GM18517 (cell line): Measurements from ENCODE around the gene KDM1B.
"Not testable (repeated sequence)": the region's sequence is repeated elsewhere in the genome, so short reads cannot be mapped to it uniquely, and the experiment has no call there.

Experiments used
- ATAC-seq: cut with Tn5 transposase; IDR thresholded peaks from one replicate; pipeline ENCODE4 v1.9.1; 2021; ENCODE audit warnings: mild to moderate bottlenecking, moderate library complexity; ENCODE audit not compliant: unreplicated experiment

KDM1B gene

DNA sequence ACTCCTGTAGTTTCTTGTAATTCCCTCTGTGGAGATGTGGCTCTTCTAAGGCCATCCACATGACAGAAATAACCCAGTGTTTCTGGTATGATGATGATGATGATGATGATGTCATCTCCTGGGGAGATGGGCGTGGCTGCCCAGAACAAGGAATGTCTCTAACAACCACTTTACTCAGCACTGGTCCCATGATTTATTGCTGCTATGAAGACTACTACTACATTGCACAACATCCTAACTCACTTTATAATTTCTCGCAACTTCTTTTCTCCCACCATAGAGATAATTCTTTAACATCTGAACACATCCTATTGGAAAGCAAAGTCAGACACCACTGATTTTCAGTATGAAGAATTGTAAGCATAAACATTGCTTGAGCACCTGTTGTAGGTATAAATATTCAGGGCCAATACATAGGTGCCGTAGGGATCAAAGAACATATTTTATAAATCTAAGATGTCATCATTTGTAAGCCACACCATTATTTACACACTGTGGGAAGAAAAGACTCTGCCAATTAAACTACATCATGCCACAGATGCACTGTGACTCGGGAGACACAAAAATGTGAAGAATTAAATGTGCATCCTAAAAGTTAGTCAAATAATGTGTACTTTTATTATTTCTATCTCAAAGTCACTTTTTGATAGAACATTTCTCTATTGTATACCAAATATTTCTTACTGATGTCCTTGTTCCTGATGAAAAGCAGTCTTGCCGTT is 6.8 kb upstream of the KDM1B start:
- no peak for ATAC-seq

DNA sequence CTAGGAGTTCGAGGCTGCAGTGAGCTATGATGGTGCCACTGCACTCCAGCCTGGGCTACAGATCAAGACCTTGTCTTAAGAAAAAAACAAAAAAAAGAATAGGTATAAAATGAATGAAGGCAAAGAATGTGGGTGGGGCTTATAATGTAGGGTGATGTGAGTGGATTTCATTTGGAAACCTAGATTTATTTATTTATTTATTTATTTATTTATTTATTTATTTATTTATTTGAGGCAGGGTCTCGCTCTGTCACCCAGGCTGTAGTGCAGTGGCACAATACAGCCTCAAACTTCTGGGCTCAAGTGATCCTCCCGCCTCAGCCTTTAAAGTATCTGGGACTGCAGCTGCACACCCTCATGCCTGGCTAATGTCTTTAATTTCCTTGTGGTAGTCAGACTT is 3.8 kb upstream of the KDM1B start:
- not testable (repeated sequence) for ATAC-seq

DNA sequence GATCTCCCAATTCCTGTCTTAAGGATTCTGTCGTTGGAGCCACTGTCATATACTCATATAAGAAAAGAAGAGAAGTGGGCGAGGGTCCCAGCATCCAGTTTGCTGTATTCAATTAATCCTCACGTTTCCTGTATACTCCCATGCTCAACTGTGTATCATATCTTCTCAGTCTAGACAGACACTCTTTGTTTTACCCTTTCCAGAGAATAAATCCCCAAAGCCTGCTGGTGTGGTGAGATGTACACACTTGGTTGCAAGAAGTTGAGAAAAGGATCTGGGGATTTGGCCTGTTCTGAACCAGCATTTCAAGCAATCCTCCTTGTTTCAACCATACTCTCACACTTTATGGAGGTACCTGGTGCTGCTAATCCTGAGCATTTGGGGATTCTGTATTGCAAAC is 3.4 kb upstream of the KDM1B start:
- no peak for ATAC-seq

DNA sequence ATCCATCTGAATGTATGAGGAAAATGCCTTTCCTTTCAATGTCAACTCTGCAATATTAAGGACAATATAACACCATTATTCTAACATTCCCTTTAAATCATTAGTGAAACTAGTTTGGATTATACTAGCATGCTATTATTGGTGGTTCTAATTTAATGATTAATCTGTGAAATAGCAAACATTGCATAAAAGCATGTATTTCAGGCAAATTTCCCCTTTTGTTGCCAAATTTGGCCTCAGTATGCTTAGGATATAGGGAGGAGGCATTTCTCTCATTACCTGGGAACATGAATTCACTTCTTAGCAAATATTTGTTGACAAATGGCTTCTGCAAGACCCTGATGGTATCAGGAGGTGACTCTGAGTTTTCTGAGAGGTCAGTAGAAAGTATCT is 1.9 kb upstream of the KDM1B start:
- no peak for ATAC-seq

DNA sequence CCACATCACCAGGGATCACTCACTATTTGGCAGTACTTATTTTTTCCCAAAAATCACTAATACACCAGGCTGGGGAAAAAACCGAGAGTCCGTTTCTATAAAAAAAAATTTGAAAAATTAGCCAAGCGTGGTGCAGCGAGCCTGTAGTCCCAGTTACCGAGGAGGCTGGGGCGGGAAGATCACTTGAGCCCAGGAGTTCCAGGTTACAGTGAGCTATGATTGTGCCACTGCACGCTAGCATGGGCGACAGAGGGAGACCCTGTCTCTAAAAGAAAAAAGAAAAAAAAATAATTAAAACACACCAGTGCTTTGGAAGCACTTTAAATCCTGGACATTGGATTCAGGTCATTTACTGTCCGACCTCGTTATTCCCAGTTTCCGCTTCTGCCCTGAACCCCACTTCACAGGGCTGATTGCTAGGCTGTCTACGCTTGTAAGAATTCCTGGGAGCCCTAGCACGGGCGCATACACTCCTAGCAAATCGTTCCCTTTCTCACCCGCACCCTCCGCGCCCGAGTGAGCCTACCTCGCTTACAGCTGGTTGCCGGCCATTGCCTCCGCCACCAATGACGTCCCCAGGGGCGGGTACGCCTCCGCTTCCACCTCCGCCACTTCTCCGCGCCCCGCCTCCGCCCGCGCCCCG is 594 bp upstream of the KDM1B start, which contains the start of gene TPMT:
Gene TPMT (minus strand): TSS at position 571 of the 643 bp plus-strand sequence. CDS start 5,950 bp downstream, outside the sequence.
- peak; percentile 33 for ATAC-seq

DNA sequence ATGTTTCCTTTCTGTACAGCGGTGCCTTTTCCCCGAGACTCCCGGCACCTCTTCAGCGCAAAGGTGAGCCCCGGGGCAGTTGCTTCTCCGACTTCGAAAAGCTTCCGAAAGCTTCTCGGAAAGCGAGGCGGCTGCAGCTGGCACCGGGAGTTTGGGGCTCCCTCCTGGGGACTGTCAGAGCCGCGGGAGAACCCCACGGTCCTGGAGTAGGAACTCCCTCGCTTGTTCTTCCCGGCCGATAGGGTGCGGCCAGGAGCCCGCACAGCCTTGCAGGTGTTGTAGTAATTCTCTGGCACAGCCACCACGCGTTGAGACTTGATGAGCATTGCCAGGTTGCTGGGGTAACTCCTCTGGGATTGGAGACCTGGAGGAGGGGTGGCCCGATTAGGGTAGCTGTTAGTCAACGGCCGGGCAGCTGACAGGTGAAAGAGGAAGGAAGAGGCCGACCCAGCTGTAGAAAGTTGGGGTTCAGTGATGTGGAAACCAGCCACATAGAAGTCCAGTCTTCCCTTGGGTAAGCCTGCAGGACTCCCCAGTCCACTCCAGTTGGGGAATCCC is 721 bp downstream of the KDM1B start:
- peak; percentile 44 for ATAC-seq

DNA sequence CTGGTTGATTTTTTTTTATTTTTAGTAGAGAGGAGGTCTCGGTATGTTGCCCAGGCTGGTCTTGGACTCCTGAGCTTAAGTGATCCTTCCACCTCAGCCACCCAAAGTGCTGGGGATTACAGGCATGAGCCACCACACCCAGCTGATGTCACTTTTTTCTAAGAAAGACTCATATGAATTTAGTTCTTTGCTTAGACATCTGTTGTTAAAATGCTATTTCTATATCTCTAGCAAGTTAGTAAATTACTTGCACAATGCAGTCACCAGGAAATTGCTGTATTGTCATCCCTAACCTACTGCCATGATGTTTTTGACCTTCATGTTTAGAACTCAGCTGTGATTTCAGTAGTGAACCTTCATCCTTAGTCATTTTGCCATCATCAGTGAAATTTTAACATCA is 5.7 kb downstream of the KDM1B start:
- ATAC-seq: no peak

DNA sequence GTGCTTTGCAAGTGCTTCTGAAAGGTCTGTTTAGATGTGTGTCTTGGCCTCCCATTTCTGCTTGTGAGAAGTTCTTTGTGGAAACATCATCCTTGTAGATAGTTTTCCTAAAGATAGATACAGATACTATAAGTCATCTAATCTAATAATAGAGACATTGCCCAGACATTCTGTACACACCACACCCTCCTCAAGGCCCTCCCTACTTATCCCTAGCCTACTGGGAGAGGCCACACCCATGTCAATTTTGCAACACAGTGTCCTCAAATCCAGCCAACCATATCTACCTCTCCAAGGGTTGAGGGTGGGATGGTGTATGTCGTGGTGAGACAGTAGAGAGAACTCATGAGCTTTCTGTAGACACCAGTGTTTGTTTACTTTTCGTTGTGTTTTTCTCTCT is 6.2 kb downstream of the KDM1B start:
- ATAC-seq: no peak

DNA sequence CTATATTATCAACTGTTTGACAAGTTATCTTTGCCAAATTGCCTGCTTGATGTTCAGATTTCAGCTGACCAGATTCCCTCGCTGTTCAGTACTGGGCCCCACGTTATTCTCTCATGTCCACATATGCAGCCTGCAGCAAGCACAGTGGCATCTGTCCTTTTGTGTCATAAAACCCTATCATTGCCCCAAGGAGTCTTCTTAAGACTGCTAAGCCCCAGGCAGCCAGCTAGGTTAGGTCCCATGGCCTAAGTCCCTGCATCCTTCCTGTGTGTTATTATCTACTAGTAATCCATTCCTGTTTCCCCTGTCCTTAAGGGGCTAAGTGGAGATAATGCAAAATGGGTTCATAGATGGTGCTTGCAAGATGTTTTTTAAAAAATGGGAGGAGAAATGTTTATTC is 7.2 kb downstream of the KDM1B start:
- no peak for ATAC-seq

DNA sequence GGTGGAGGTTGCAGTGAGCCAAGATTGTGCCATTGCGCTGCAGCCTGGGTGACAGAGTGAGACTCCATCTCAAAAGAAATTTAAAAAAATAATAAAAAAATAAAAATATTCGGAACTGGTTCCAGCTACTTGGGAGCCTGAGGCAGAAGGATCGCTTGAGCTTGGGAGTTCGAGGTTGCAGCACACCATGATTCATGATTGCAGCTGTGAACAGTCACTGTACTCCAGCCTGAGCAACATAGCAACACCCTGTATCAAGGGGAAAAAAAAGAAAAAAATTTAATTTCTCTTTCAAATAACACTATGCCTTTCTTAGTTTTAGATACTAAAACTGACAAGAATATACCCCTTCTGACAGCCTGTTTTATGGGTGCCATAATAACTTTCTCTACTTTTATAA is 10.5 kb downstream of the KDM1B start:
- no peak for ATAC-seq

DNA sequence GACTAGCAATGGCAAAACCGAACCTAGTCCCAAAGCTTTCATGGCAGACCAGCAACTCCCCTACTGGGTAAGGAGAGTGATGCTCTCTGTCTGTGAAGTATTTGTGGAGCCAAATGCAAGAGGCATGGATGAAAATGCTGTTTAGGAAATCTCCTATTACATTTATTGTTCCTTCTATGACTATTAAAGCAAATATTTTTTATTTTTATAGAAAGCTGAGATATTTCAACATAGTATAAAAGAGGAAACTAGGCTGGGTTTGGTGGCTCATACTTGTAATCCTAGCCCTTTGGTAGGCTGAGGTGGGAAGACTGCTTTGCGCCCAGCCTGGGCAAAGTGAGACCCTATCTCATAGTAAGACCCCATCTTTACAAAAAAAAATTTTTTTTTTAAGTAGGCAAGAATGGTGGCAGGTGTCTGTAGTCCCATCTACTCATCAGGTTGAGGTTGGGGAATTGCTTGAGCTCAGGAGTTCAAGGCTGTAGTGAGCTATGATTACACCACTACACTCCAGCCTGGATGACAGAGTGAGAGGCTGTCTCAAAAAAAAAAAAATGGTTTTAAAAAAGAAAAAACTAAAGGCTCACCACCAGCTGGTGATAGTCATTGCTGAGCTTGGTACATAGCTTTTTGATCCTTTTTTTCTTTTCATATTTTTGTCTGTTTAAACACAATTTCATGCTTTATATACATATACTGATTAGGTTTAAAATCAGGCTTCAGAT is 11.3 kb downstream of the KDM1B start:
- no peak for ATAC-seq

DNA sequence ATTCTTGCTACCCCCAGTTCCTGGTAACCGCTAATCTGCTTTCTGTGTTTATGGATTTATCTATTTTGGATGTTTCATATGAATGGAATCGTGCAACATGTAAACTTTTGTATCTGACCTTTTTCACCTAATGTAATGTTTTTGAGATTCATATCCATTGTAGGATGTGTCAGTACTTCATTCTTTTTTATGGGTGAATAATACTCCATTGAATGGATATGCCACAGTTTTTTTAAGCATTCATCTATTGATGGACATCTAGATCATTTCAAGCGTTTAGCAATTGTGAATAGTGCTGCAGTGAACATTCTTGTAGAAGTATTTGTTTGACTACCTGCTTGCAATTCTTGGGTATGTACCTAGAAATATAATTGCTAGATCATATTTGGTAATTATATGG is 13.0 kb downstream of the KDM1B start:
- ATAC-seq: no peak

DNA sequence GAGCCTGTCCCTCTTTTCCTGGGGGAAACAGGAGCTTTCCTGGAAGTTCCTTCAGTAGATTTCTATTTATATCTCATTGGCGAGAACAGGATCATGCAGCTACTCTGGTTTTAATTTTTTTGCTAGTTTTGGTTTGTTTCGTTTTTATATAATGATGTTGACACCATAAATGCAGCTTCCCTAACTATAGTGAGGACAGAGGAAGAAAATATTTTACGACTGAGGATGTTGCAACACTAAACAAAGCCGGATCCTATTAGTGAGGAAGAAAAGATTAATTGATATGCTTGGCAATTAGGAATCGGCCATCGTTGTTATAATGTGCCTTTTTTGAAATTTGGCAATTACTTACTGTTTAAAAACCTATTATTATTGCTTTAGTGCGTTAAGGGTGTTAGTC is 16.6 kb downstream of the KDM1B start:
- no peak for ATAC-seq

DNA sequence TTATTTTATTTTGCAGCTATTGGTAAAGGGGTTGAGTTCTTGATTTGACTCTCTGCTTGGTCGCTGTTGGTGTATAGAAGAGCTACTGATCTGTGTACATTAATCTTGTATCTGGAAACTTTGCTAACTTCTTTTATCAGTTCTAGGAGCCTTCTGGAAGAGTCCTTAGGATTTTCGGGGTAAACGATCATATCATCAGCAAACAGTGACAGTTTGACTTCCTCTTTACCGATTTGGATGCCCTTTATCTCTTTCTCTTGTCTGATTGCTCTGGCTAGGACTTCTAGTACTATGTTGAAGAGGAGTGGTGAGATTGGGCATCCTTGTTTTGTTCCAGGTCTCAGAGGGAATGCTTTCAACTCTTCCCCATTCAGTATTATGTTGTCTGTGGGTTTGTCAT is 21.0 kb downstream of the KDM1B start:
- not testable (repeated sequence) for ATAC-seq

DNA sequence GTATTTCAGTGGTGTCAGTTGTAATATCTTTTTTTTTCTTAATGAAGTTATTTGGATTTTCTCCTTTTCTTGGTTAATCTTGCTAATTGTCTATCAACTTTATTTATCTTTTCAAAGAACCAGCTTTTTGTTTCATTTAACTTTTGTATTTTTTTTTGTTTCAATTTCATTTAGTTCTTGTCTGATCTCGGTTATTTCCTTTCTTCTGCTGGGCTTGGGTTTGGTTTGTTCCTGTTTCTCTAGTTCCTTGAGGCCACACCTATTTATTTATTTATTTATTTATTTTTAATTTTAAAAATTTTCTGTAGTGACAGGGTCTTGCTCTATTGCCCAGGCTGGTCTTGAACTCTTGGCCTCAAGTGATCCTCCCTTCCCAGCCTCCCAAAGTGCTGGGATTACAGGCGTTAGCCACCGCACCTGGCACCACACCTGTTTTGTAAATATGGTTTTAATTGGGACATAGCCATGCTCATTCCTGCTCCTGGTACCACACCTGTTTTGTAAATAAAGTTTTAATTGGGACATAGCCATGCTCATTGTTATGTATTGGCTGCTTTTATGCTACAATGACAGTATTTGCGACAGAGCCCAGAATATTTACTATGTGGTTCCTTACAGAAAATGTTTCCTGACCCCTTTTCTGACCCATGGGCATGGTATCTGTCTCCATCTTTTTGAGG is 22.2 kb downstream of the KDM1B start:
- no peak for ATAC-seq

DNA sequence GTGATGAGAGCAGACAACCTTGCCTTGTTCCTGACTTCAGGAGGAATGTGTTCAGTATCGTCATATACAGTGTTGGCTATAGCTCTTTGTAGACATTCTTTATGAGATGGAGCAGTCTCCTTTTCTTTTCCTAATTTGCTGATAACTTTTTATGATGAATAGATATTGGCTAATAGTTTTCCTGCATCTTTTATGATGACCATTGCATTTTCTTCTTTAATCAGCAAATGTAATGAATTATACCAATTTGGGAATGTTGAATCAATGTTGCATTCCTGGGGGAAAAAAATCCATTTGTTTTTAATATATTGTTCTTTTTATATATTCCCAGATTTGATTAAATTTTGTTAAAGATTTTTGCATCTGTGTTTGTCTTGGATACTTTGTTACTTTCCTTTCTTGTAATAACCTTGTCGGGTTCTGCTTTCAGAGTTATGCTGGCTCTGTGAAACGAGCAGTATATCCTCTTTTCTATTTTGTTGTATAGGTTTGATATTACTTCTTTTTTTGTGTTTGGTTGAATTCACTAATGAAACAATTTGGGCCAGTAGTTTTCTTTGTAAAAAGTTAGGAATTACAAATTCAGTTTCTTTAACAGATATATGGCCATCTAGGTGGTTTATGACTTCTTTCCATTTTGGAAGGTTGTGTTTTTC is 23.9 kb downstream of the KDM1B start:
- no peak for ATAC-seq

DNA sequence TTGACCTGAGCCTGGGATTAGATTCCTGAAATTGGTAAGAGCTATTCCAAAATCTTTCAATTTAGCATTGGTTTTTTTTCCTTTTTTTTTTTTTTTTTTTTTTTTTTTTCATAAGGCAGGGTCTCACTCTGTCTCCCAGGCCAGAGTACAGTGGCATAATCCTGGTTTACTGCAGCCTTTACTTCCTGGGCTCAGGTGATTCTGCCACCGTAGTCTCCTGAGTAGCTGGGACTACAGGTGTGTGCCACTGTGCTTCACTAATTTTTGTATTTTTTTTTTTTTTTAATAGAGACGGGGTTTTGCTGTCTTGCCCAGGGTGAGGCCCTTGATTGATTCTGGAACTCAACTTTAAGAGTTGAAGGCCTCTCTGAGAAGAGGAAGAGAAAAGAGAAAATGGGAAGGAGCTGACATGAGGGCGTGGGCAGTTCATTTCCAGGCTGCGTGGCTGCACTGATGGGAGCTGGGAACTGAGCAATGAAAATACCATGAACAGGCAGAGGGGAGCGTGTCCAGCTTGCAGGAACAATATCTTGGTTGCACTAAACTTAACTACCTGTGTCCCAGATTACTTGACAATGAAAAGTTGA is 24.6 kb downstream of the KDM1B start:
- ATAC-seq: no peak

DNA sequence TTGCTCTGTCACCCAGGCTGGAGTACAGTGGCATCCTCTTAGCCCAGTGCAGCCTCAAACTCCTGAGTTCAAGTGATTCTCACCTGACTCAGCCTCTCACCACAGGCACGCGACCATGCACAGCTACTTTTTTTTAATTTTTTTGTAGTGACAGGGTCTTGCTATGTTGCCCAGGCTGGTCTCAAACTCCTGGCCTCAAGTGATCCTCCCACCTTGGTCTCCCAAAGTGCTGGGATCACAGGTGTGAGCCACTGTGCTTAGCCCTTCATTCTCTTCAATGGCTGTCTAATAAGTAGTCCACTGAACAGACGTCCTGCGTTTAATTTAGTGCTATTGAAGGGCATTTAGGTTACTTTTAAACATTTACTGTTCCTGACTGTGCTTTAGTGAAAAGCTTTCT is 27.3 kb downstream of the KDM1B start:
- ATAC-seq: no peak

DNA sequence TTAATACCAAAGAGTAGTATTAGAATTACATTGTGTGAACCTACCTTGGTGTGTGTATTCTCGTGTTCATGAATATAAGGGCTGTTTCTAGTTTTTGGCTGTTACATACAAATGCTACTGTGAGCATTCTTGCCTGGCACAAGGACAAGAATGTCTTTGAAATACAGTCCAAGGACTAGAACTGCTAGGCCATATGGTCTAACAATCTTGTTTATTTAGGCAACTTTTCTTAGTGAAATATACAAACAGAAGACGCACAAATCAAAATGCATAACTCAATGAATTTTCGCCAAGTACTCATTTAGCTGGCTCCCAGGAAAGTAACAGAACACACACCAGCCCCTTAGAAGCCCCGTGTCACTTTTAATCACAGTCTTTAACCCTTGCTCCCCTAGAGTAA is 28.5 kb downstream of the KDM1B start:
- no peak for ATAC-seq

DNA sequence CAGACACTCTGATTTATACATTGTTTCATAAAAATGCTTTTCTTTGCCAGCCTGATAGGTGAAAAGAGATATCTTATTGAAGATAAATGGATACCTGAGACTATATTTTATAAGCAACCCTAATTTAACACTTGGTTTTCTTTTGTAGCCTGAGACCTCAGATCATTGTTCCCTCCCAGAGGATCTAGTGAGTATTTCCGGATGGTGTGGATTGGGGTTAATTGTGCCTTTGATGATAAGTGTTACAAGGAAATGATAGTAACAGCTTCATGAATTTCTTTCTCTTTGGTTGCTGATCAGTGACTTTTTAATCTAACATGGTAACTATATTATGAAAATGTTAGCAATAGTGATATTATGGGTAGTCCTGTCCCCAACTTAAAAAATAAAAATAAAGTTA is 30.4 kb downstream of the KDM1B start:
- no peak for ATAC-seq
